CD1c-positive myeloid dendritic cell (primary cell): ENCODE data around the gene GPR83.
"Not testable (repeated sequence)": the region's sequence is repeated elsewhere in the genome, so short reads cannot be mapped to it uniquely, and the experiment has no call there.

Experiments
- DNase-seq: peaks from one replicate; pipeline ENCODE4 v3.0.0-alpha.2; 2016; ENCODE audit errors: extremely low spot score

The GPR83 gene

DNA sequence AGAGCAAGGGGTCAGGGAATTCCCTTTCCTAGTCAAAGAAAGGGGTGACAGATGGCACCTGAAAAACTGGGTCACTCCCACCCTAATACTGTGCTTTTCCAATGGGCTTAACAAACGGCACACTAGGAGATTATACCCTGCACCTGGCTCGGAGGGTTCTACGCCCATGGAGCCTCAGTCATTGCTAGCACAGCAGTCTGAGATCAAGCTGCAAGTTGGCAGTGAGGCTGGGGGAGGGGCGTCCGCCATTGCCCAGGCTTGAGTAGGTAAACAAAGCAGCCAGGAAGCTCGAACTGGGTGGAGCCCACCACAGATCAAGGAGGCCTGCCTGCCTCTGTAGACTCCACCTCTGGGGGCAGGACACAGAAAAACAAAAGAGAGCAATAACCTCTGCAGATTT lies 30.6 kb downstream of the GPR83 start:
- DNase-seq: not testable (repeated sequence)

DNA sequence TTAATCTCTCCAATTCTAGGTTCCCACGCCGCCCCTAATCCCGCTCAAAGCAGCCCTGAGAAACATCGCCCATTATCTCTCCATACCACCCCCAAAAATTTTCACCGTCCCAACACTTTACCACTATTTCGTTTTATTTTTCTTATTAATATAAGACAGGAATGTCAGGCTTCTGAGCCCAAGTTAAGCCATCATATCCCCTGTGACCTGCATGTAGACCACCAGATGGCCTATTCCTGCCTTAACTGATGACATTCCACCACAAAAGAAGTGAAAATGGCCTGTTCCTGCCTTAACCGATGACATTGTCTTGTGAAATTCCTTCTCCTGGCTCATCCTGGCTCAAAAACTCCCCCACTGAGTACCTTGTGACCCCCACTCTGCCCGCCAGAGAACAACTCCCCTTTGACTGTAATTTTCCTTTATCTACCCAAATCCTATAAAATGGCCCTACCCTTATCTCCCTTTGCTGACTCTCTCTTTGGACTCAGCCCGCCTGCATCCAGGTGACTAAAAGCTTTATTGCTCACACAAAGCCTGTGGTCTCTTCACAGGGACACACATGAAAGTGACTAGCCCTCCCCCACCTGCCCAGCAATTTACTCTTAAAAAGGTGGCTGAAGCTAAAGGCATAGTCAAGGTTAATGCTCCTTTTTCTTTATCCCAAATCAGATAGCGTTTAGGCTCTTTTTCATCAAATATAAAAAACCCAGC lies 50.2 kb downstream of the GPR83 start:
- DNase-seq: not testable (repeated sequence)

- not testable (repeated sequence) for DNase-seq
These were observed 54.9 kb downstream of the GPR83 start for GRCh38 chr11:94346311-94346710.

GRCh38 chr11:94343495-94343894 lies 57.7 kb downstream of the GPR83 start:
- no peak for DNase-seq

DNA sequence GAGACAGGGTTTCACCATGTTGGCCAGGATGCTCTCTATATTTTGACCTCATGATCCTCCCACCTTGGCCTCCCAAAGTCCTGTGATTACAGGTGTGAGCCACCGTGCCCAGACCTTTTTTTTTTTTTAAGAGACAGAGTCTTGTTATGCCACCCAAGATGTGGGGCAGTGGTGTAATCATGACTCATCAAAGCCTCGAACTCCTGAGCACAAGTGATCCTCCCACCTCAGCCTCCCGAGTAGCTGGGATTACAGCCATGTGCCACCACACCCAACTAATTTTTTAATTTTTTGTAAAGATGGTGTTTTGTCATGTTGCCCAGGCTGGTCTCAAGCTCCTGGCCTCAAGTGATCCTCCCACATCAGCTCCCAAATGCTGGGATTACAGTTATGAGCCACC lies 59.0 kb downstream of the GPR83 start:
- no peak for DNase-seq

DNA sequence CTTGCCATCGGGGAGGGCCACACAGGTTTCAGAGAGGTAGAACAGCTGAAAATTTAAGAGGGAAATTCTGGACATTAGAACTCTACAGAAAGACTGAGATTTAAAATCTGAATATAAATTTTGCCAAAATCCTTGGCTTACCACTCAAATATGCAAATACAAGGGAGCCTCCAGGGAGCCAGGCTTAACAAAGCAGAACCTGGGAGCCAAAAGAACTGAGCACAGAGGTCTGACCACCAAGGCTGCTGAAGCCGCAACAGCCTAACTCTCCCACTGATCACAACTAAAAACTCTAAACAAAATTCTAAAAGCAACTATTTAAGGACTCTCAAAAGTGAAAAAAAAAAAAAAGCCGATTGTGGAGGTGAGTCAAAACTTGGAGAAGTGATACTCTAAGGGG lies 62.6 kb downstream of the GPR83 start:
- DNase-seq: no peak

DNA sequence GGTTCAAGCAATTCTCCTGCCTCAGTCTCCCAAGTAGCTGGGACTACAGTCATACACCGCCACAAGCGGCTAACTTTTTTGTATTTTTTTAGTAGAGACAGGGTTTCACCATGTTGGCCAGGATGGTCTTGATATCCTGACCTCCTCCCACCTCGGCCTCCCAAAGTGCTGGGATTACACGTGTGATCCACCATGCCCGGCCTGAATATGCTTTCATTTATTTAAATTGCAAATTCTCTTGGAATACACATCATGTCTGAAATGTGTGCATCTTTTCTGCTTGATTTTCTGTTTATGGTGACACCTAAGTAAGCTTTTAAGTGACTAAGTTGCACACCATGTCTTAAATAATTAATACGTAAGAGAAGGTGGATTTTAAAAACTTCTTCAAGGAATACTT lies 65.2 kb downstream of the GPR83 start:
- no peak for DNase-seq

DNA sequence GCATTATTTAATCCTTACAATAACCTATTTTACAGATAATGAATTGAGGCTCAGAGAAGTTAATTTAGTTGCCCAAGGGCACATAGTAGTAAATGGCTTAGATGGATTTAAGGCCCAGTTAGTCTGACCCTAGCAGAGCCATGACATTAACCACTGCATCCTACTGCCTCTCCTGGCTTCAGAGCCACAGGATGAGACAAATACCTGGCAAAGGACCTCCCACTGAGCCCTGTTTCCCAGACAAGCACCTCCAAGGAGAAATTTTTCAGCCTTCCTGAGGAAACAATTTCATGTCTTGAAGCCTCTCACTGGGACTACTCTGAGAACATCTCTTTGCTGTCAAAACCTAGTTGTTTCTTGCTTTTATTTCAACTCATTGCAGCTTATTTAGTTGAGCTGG lies 68.4 kb downstream of the GPR83 start:
- no peak for DNase-seq

GRCh38 chr11:94330789-94331188 lies 70.4 kb downstream of the GPR83 start:
- no peak for DNase-seq

- no peak for DNase-seq
These were observed 71.7 kb downstream of the GPR83 start for GRCh38 chr11:94329501-94329900.

GRCh38 chr11:94328587-94329080 lies 72.6 kb downstream of the GPR83 start:
- DNase-seq: no peak
